Memory B cell (primary cell): ENCODE results near the gene BHLHA9.
"Not testable (repeated sequence)": the region's sequence is repeated elsewhere in the genome, so short reads cannot be mapped to it uniquely, and the experiment has no call there.

Experiments used
- ATAC-seq: fragments of 150-1000 bp; cut with Tn5 transposase; 2 replicates; pipeline ENCODE4 v1.10.0; 2021; ENCODE audit warnings: low read depth, mild to moderate bottlenecking, moderate library complexity
- DNase-seq, 2 donors: peaks; one replicate each; pipeline ENCODE4 v3.0.0; 2022; ENCODE audit warnings: low spot score in 2 of 2
- H3K27ac Mint-ChIP-seq: one replicate; pipeline ENCODE4 v1.8.0; 2022; ENCODE audit warnings: mild to moderate bottlenecking, moderate library complexity, mixed read lengths
- H3K27me3 Mint-ChIP-seq: one replicate; pipeline ENCODE4 v1.8.0; 2022; ENCODE audit warnings: mixed read lengths
- H3K36me3 Mint-ChIP-seq: one replicate; pipeline ENCODE4 v1.8.0; 2022; ENCODE audit warnings: mild to moderate bottlenecking, mixed read lengths
- H3K4me1 Mint-ChIP-seq: one replicate; pipeline ENCODE4 v1.8.0; 2022; ENCODE audit warnings: mixed read lengths
- H3K4me3 Mint-ChIP-seq: one replicate; pipeline ENCODE4 v1.8.0; 2022; ENCODE audit warnings: mild to moderate bottlenecking, moderate library complexity, mixed read lengths
- H3K9me3 Mint-ChIP-seq: one replicate; pipeline ENCODE4 v1.8.0; 2022; ENCODE audit warnings: mixed read lengths

The BHLHA9 gene

GRCh38 chr17:1232786-1233185 lies 37.5 kb upstream of the BHLHA9 start:
- H3K36me3 Mint-ChIP-seq = no peaks in the 10 kb centered on the region
- H3K27me3 Mint-ChIP-seq = peaks cover 6% of the 10 kb centered on the region
- ATAC-seq (no peak), DNase-seq (no peak)
- H3K27ac Mint-ChIP-seq = no peak overlapping the region
- peaks cover 15% of the 10 kb centered on the region for H3K4me1 Mint-ChIP-seq
- no peaks in the 10 kb centered on the region for H3K9me3 Mint-ChIP-seq
- H3K4me3 Mint-ChIP-seq = no peak overlapping the region

GRCh38 chr17:1234455-1234854 lies 35.8 kb upstream of the BHLHA9 start:
- Mint-ChIP-seq H3K27me3 (peaks cover 6% of the 10 kb centered on the region), H3K27ac (no peak overlapping the region), H3K36me3 (no peaks in the 10 kb centered on the region), H3K4me1 (peaks cover 10% of the 10 kb centered on the region), H3K4me3 (no peak overlapping the region), H3K9me3 (no peaks in the 10 kb centered on the region)
- ATAC-seq (no peak), DNase-seq (no peak)

- no peaks in the 10 kb centered on the region for H3K36me3 Mint-ChIP-seq
- H3K27ac Mint-ChIP-seq = no peak overlapping the region
- no peaks in the 10 kb centered on the region for H3K4me1 Mint-ChIP-seq
- ATAC-seq (no peak), DNase-seq (no peak)
- no peaks in the 10 kb centered on the region for H3K9me3 Mint-ChIP-seq
- peaks cover 6% of the 10 kb centered on the region for H3K27me3 Mint-ChIP-seq
- H3K4me3 Mint-ChIP-seq = no peak overlapping the region
These were observed 32.8 kb upstream of the BHLHA9 start for GRCh38 chr17:1237471-1237870.

- Mint-ChIP-seq H3K9me3 (no peaks in the 10 kb centered on the region), H3K27me3 (peaks cover 4% of the 10 kb centered on the region), H3K4me1 (no peaks in the 10 kb centered on the region), H3K27ac (no peak overlapping the region), H3K4me3 (no peak overlapping the region), H3K36me3 (no peaks in the 10 kb centered on the region)
- DNase-seq = no peak
- no peak for ATAC-seq
These were observed 31.0 kb upstream of the BHLHA9 start for GRCh38 chr17:1239210-1239609.

GRCh38 chr17:1240426-1240825 lies 29.8 kb upstream of the BHLHA9 start:
- not testable (repeated sequence) for H3K27me3 Mint-ChIP-seq, H3K27ac Mint-ChIP-seq, H3K9me3 Mint-ChIP-seq, DNase-seq, H3K36me3 Mint-ChIP-seq, H3K4me3 Mint-ChIP-seq, H3K4me1 Mint-ChIP-seq, ATAC-seq

- no peak overlapping the region for H3K4me3 Mint-ChIP-seq
- DNase-seq (no peak), ATAC-seq (no peak)
- peaks cover 4% of the 10 kb centered on the region for H3K27me3 Mint-ChIP-seq
- H3K9me3 Mint-ChIP-seq = no peaks in the 10 kb centered on the region
- H3K4me1 Mint-ChIP-seq = no peaks in the 10 kb centered on the region
- H3K27ac Mint-ChIP-seq = no peak overlapping the region
- no peaks in the 10 kb centered on the region for H3K36me3 Mint-ChIP-seq
These were observed 28.3 kb upstream of the BHLHA9 start for GRCh38 chr17:1241929-1242328.

- Mint-ChIP-seq H3K27ac (no peak overlapping the region), H3K9me3 (peaks cover 2% of the 10 kb centered on the region), H3K27me3 (peaks cover 4% of the 10 kb centered on the region), H3K4me3 (no peak overlapping the region), H3K36me3 (no peaks in the 10 kb centered on the region), H3K4me1 (no peaks in the 10 kb centered on the region)
- DNase-seq (no peak), ATAC-seq (no peak)
These were observed 25.6 kb upstream of the BHLHA9 start for GRCh38 chr17:1244606-1245012.

GRCh38 chr17:1251866-1252608 lies 18.2 kb upstream of the BHLHA9 start:
- Mint-ChIP-seq H3K9me3 (peaks cover 2% of the 10 kb centered on the region), H3K27me3 (peaks cover 15% of the 10 kb centered on the region), H3K4me1 (peaks cover 2% of the 10 kb centered on the region), H3K36me3 (no peaks in the 10 kb centered on the region), H3K27ac (no peak overlapping the region), H3K4me3 (no peak overlapping the region)
- ATAC-seq = no peak
- no peak for DNase-seq

- H3K4me1 Mint-ChIP-seq = peaks cover 4% of the 10 kb centered on the region
- no peaks in the 10 kb centered on the region for H3K36me3 Mint-ChIP-seq
- H3K4me3 Mint-ChIP-seq = no peak overlapping the region
- DNase-seq = no peak
- peaks cover 17% of the 10 kb centered on the region for H3K27me3 Mint-ChIP-seq
- H3K27ac Mint-ChIP-seq = no peak overlapping the region
- H3K9me3 Mint-ChIP-seq = no peaks in the 10 kb centered on the region
- no peak for ATAC-seq
These were observed 15.2 kb upstream of the BHLHA9 start for GRCh38 chr17:1255041-1255440.

GRCh38 chr17:1256699-1257098 lies 13.5 kb upstream of the BHLHA9 start:
- Mint-ChIP-seq H3K36me3 (no peaks in the 10 kb centered on the region), H3K4me1 (peaks cover 4% of the 10 kb centered on the region), H3K27me3 (peaks cover 15% of the 10 kb centered on the region), H3K9me3 (no peaks in the 10 kb centered on the region), H3K4me3 (no peak overlapping the region), H3K27ac (no peak overlapping the region)
- ATAC-seq (no peak), DNase-seq (no peak)

- DNase-seq (no peak), ATAC-seq (peak; percentile 28)
- H3K27ac Mint-ChIP-seq = no peak overlapping the region
- no peaks in the 10 kb centered on the region for H3K36me3 Mint-ChIP-seq
- H3K4me3 Mint-ChIP-seq = peak overlapping the region; percentile 34
- H3K9me3 Mint-ChIP-seq = no peaks in the 10 kb centered on the region
- H3K27me3 Mint-ChIP-seq = peaks cover 12% of the 10 kb centered on the region
- H3K4me1 Mint-ChIP-seq = peaks cover 4% of the 10 kb centered on the region
These were observed 10.0 kb upstream of the BHLHA9 start for GRCh38 chr17:1260086-1260769.

- DNase-seq (no peak), ATAC-seq (no peak)
- no peaks in the 10 kb centered on the region for H3K9me3 Mint-ChIP-seq
- H3K27ac Mint-ChIP-seq = no peak overlapping the region
- peaks cover 4% of the 10 kb centered on the region for H3K4me1 Mint-ChIP-seq
- no peaks in the 10 kb centered on the region for H3K36me3 Mint-ChIP-seq
- H3K27me3 Mint-ChIP-seq = peaks cover 7% of the 10 kb centered on the region
- peak overlapping the region; percentile 34 for H3K4me3 Mint-ChIP-seq
These were observed 9.5 kb upstream of the BHLHA9 start for GRCh38 chr17:1260770-1261161.

- ATAC-seq = no peak
These were observed 6.0 kb upstream of the BHLHA9 start for GRCh38 chr17:1264196-1264595.

GRCh38 chr17:1267471-1267943 lies 2.7 kb upstream of the BHLHA9 start:
- Mint-ChIP-seq H3K27ac (peak overlapping the region; percentile 10), H3K9me3 (no peaks in the 10 kb centered on the region), H3K36me3 (no peaks in the 10 kb centered on the region), H3K27me3 (no peaks in the 10 kb centered on the region), H3K4me3 (peak overlapping the region; percentile 83), H3K4me1 (peaks cover 9% of the 10 kb centered on the region)
- ATAC-seq = no peak
- no peak for DNase-seq

More at GRCh38 chr17:1264196-1264595, 6.0 kb upstream of the BHLHA9 start:
- Mint-ChIP-seq H3K9me3 (no peaks in the 10 kb centered on the region), H3K27me3 (peaks cover 2% of the 10 kb centered on the region), H3K4me3 (no peak overlapping the region), H3K27ac (no peak overlapping the region), H3K4me1 (peaks cover 11% of the 10 kb centered on the region), H3K36me3 (no peaks in the 10 kb centered on the region)
- DNase-seq = no peak
